ENCODE results near the gene MYH7.

DNA sequence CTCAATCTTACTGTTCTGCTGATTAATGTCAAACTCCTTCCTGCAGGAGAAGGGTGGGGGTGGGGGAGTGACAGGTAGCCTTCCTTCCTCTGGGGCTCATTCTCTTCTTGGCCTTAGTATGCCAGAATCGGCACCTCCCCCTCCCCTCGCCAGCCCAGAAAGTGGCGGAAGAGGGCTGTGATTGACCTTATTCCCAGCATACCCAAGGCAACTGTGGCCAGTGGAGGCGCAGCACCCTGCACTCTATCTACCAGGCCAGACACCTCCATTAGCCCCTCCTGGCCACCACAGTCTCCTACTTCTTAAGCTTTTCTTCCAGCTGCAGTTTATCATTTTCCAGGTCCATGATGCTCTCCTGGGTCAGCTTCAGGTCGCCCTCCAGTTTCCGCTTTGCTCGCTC is 42.8 kb downstream of the MYH7 start:
- TF ChIP-seq GATA2 (IDR thresholded peaks at IDR 0.05; ENCODE audit: low read depth, low read length) (no peak), GATA3 (IDR thresholded peaks at IDR 0.05; ENCODE audit: low read depth, low read length) (no peak)

Measured in SH-SY5Y (cell line).